HG03571 (cell line): Measurements from ENCODE around the gene TUBA3E.
"Not testable (repeated sequence)": the region's sequence is repeated elsewhere in the genome, so short reads cannot be mapped to it uniquely, and the experiment has no call there.

Experiments
- ATAC-seq: cut with Tn5 transposase; IDR thresholded peaks from one replicate; pipeline ENCODE4 v1.9.1; 2021; ENCODE audit not compliant: unreplicated experiment

The TUBA3E gene

GRCh38 chr2:130150181-130151144 lies 47.8 kb downstream of the TUBA3E start:
- ATAC-seq: no peak

- not testable (repeated sequence) for ATAC-seq
Measured at GRCh38 chr2:130148515-130148914, 49.7 kb downstream of the TUBA3E start.

- ATAC-seq: peak; percentile 77
Measured at GRCh38 chr2:130145006-130145414, 53.2 kb downstream of the TUBA3E start, which contains the start of gene CCDC74B. Gene CCDC74B, minus strand, starts transcription at chr2:130145112. Its CDS starts 116 bp downstream, at chr2:130144996.

- not testable (repeated sequence) for ATAC-seq
Measured at GRCh38 chr2:130143266-130144039, 54.8 kb downstream of the TUBA3E start.

- ATAC-seq: not testable (repeated sequence)
Measured at GRCh38 chr2:130142396-130143265, 55.6 kb downstream of the TUBA3E start.
